Ishikawa (cell line): ENCODE measurements around the gene LMOD2.

Experiments
- CEBPB ChIP-seq: IDR thresholded peaks from 2 replicates; pipeline ENCODE4 v1.6.1; 2012
- CREB1 ChIP-seq: IDR thresholded peaks from 2 replicates; pipeline ENCODE4 v1.6.1; 2012; ENCODE audit warnings: low read depth
- EGR1 ChIP-seq: IDR thresholded peaks from 2 replicates; pipeline ENCODE4 v1.6.1; 2012
- EP300 ChIP-seq: IDR thresholded peaks from 2 replicates; pipeline ENCODE4 v1.6.1; 2012; ENCODE audit warnings: borderline replicate concordance
- FOXM1 ChIP-seq: IDR thresholded peaks from 2 replicates; pipeline ENCODE4 v1.6.1; 2012; ENCODE audit warnings: low read depth, borderline replicate concordance
- NFIC ChIP-seq: IDR thresholded peaks from 2 replicates; pipeline ENCODE4 v1.6.1; 2012
- RAD21 ChIP-seq: IDR thresholded peaks from 2 replicates; pipeline ENCODE4 v1.6.1; 2012; ENCODE audit warnings: low read depth
- REST ChIP-seq: IDR thresholded peaks from 2 replicates; pipeline ENCODE4 v1.6.1; 2012; ENCODE audit warnings: low read depth, mild to moderate bottlenecking
- TAF1 ChIP-seq: IDR thresholded peaks from 2 replicates; pipeline ENCODE4 v1.6.1; 2012; ENCODE audit warnings: low read depth, mild to moderate bottlenecking
- TEAD4 ChIP-seq: IDR thresholded peaks from 2 replicates; pipeline ENCODE4 v1.6.1; 2012
- USF1 ChIP-seq: IDR thresholded peaks from 2 replicates; pipeline ENCODE4 v1.6.1; 2012
- YY1 ChIP-seq: IDR thresholded peaks from 2 replicates; pipeline ENCODE4 v1.6.1; 2012; ENCODE audit warnings: low read depth
- ZBTB7A ChIP-seq: IDR thresholded peaks from 2 replicates; pipeline ENCODE4 v1.6.1; 2012; ENCODE audit warnings: low read depth
- TF ChIP-seq, protein P1 (sequence below): IDR thresholded peaks from 2 replicates; pipeline ENCODE4 v1.6.1; 2012

DNA sequence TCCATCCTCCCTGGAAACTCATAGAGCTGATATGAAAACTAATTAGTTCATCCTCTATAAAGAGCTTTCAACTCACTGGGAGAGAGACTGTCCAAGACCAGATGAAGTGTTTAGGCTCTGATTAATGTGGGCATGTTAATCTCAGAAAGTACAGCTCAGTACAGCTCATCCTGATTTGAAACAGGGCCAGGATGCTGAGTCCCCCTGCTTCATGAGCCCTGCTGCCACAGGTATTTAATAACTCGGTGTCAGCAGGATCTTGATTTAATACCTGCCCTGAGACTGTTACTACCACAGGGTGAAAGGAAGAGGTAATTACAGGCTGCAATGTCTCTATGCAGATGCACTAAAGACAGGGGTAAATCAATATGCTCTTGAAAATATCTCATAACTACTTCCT is 10.8 kb downstream of the LMOD2 start:
- TF ChIP-seq TAF1 (no peak), EGR1 (no peak), FOXM1 (no peak), YY1 (no peak), TEAD4 (no peak), RAD21 (no peak), EP300 (no peak), CREB1 (no peak), USF1 (no peak), ZBTB7A (no peak), REST (no peak), CEBPB (no peak), NFIC (no peak)
- TF ChIP-seq, protein P1, sequence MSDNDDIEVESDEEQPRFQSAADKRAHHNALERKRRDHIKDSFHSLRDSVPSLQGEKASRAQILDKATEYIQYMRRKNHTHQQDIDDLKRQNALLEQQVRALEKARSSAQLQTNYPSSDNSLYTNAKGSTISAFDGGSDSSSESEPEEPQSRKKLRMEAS, result no peak
